Erythroblast (primary cell): ENCODE measurements around the gene PAM.

ENCODE experiments used
- GATA1 ChIP-seq: IDR thresholded peaks from 2 replicates; pipeline ENCODE4 v1.6.1; 2011; ENCODE audit warnings: low read depth, mild to moderate bottlenecking, control low read depth, low read length, moderate library complexity
- POLR2A ChIP-seq: IDR thresholded peaks from 2 replicates; pipeline ENCODE4 v1.6.1; 2011; ENCODE audit warnings: mild to moderate bottlenecking, low read length

- TF ChIP-seq POLR2A (no peak), GATA1 (no peak)
Observed at GRCh38 chr5:102922799-102923477, 167.8 kb downstream of the PAM start.
